H9 (cell line): ENCODE results near the gene CEP112. TPM values are rescaled to one million over a fixed set of nuclear protein-coding genes. Genes with fewer than 3 reads are reported as not detected.

Experiments
- DNase-seq: peaks from one replicate; pipeline ENCODE4 v3.0.0-alpha.2; 2017
- H2AFZ ChIP-seq: one replicate; pipeline ENCODE4 v1.6.1; 2013; ENCODE audit warnings: mild to moderate bottlenecking, low read length, control low read depth, moderate library complexity
- H2AK5ac ChIP-seq: 2 replicates; pipeline ENCODE4 v1.6.1; 2013; ENCODE audit warnings: low read length, control low read depth, mixed read lengths; ENCODE audit not compliant: insufficient read length
- H2BK120ac ChIP-seq: one replicate; pipeline ENCODE4 v1.6.1; 2013; ENCODE audit warnings: low read depth, mild to moderate bottlenecking, low read length, control low read depth, inconsistent platforms; ENCODE audit not compliant: poor library complexity, severe bottlenecking
- H2BK12ac ChIP-seq: 2 replicates; pipeline ENCODE4 v1.6.1; 2013; ENCODE audit warnings: low read length, control low read depth, mixed read lengths, low read depth; ENCODE audit not compliant: insufficient read length
- H2BK15ac ChIP-seq: 2 replicates; pipeline ENCODE4 v1.6.1; 2013; ENCODE audit warnings: low read depth, low read length, control low read depth
- H2BK20ac ChIP-seq: one replicate; pipeline ENCODE4 v1.6.1; 2013; ENCODE audit warnings: low read depth, mild to moderate bottlenecking, low read length, control low read depth, inconsistent platforms; ENCODE audit not compliant: poor library complexity, severe bottlenecking
- H2BK5ac ChIP-seq: 2 replicates; pipeline ENCODE4 v1.6.1; 2013; ENCODE audit warnings: low read length, control low read depth, mixed read lengths; ENCODE audit not compliant: insufficient read length
- H3K14ac ChIP-seq: 2 replicates; pipeline ENCODE4 v1.6.1; 2013; ENCODE audit warnings: low read length, control low read depth; ENCODE audit not compliant: insufficient read depth
- H3K18ac ChIP-seq: 2 replicates; pipeline ENCODE4 v1.6.1; 2013; ENCODE audit warnings: low read depth, mild to moderate bottlenecking, mixed read lengths, low read length, control low read depth; ENCODE audit not compliant: insufficient read length
- H3K23ac ChIP-seq: 2 replicates; pipeline ENCODE4 v1.6.1; 2013; ENCODE audit warnings: low read length, control low read depth, mixed read lengths, low read depth; ENCODE audit not compliant: insufficient read length
- H3K23me2 ChIP-seq: 2 replicates; pipeline ENCODE4 v1.6.1; 2013; ENCODE audit warnings: low read depth, mild to moderate bottlenecking, mixed read lengths, low read length, control low read depth; ENCODE audit not compliant: insufficient read length, poor library complexity, severe bottlenecking
- H3K27ac ChIP-seq: 2 replicates; pipeline ENCODE4 v1.5.1; 2013; ENCODE audit warnings: low read length, control low read depth, mixed read lengths, low read depth; ENCODE audit not compliant: insufficient read length
- H3K27me3 ChIP-seq: 2 replicates; pipeline ENCODE4 v1.6.1; 2013; ENCODE audit warnings: low read length, control low read depth, inconsistent platforms; ENCODE audit not compliant: insufficient read depth
- H3K4ac ChIP-seq: 2 replicates; pipeline ENCODE4 v1.6.1; 2013; ENCODE audit warnings: low read depth, mild to moderate bottlenecking, control low read depth, inconsistent platforms, low read length, moderate library complexity
- H3K4me1 ChIP-seq: 2 replicates; pipeline ENCODE4 v1.6.1; 2013; ENCODE audit warnings: low read length, control low read depth, inconsistent platforms; ENCODE audit not compliant: insufficient read depth
- H3K4me2 ChIP-seq: 2 replicates; pipeline ENCODE4 v1.6.1; 2013; ENCODE audit warnings: low read length, control low read depth, mixed read lengths; ENCODE audit not compliant: insufficient read length, insufficient read depth
- H3K56ac ChIP-seq: 2 replicates; pipeline ENCODE4 v1.6.1; 2013; ENCODE audit warnings: low read depth, mild to moderate bottlenecking, mixed read lengths, low read length, control low read depth; ENCODE audit not compliant: insufficient read length
- H3K79me1 ChIP-seq: 2 replicates; pipeline ENCODE4 v1.6.1; 2013; ENCODE audit warnings: low read depth, mild to moderate bottlenecking, moderate library complexity, low read length, control low read depth, inconsistent platforms; ENCODE audit not compliant: insufficient read depth, poor library complexity, severe bottlenecking
- H3K79me2 ChIP-seq: 2 replicates; pipeline ENCODE4 v1.6.1; 2013; ENCODE audit warnings: low read length, control low read depth, inconsistent platforms; ENCODE audit not compliant: insufficient read depth
- H3K9ac ChIP-seq: 2 replicates; pipeline ENCODE4 v1.6.1; 2013; ENCODE audit warnings: low read length, control low read depth, mixed read lengths; ENCODE audit not compliant: insufficient read length; ENCODE audit errors: extremely low read depth
- H3K9me3 ChIP-seq: one replicate; pipeline ENCODE4 v1.6.1; 2013; ENCODE audit warnings: low read depth, low read length, inconsistent platforms; ENCODE audit not compliant: control insufficient read depth
- H3T11ph ChIP-seq: one replicate; pipeline ENCODE4 v1.6.1; 2013; ENCODE audit warnings: mild to moderate bottlenecking, low read length, control low read depth, inconsistent platforms
- H4K20me1 ChIP-seq: one replicate; pipeline ENCODE4 v1.6.1; 2013; ENCODE audit not compliant: control insufficient read depth, insufficient read length, insufficient read depth
- H4K5ac ChIP-seq: 2 replicates; pipeline ENCODE4 v1.6.1; 2013; ENCODE audit warnings: low read depth, mild to moderate bottlenecking, mixed read lengths, low read length, control low read depth; ENCODE audit not compliant: insufficient read length
- H4K8ac ChIP-seq: replicated peaks from 2 replicates; pipeline ENCODE4 v1.6.1; 2013; ENCODE audit warnings: low read length, control low read depth, mixed read lengths, low read depth; ENCODE audit not compliant: insufficient read length
- H4K91ac ChIP-seq: 2 replicates; pipeline ENCODE4 v1.6.1; 2013; ENCODE audit warnings: low read depth, mild to moderate bottlenecking, moderate library complexity, mixed read lengths, low read length, control low read depth; ENCODE audit not compliant: insufficient read length
- H3K27ac Mint-ChIP-seq, 3 experiments: 2 replicates in 2 of 3; 3 replicates in 1 of 3; pipeline ENCODE4 v1.8.0; 2020 to 2021; ENCODE audit warnings: mixed read lengths in 3 of 3, mild to moderate bottlenecking in 1 of 3, moderate library complexity in 1 of 3
- H3K27me3 Mint-ChIP-seq: 2 replicates; pipeline ENCODE4 v1.8.0; 2021; ENCODE audit warnings: low read depth, mild to moderate bottlenecking, moderate library complexity, mixed read lengths
- H3K36me3 Mint-ChIP-seq, 3 experiments: 2 replicates in 2 of 3; 3 replicates in 1 of 3; pipeline ENCODE4 v1.8.0; 2020 to 2021; ENCODE audit warnings: low read depth in 3 of 3, mixed read lengths in 3 of 3; ENCODE audit not compliant: insufficient read depth in 1 of 3
- H3K4me1 Mint-ChIP-seq, 2 experiments: 2 replicates each; pipeline ENCODE4 v1.8.0; 2020; ENCODE audit warnings: mixed read lengths in 2 of 2
- H3K4me3 Mint-ChIP-seq, 2 experiments: 2 replicates in 1 of 2; 3 replicates in 1 of 2; pipeline ENCODE4 v1.8.0; 2020 to 2021; ENCODE audit warnings: mild to moderate bottlenecking in 2 of 2, mixed read lengths in 2 of 2, moderate library complexity in 1 of 2
- H3K9me3 Mint-ChIP-seq, 2 experiments: 2 replicates in 1 of 2; 3 replicates in 1 of 2; pipeline ENCODE4 v1.8.0; 2020; ENCODE audit warnings: mild to moderate bottlenecking in 2 of 2, mixed read lengths in 2 of 2, moderate library complexity in 1 of 2
- total RNA-seq: library from RNA; stranded (reverse); gene quantifications from 2 replicates; pipeline ENCODE4 v1.2.1, GENCODE V29; 2021
- TF ChIP-seq, protein P1 (sequence below): fragments of 200-600 bp; sonication (generic); conservative IDR thresholded peaks from 3 replicates; pipeline ENCODE4 v1.8.0; 2021; ENCODE audit warnings: antibody characterized with exemption, mild to moderate bottlenecking

CEP112 gene
- total RNA-seq, 1 experiment from 2014 or later: 5.4 TPM

DNA sequence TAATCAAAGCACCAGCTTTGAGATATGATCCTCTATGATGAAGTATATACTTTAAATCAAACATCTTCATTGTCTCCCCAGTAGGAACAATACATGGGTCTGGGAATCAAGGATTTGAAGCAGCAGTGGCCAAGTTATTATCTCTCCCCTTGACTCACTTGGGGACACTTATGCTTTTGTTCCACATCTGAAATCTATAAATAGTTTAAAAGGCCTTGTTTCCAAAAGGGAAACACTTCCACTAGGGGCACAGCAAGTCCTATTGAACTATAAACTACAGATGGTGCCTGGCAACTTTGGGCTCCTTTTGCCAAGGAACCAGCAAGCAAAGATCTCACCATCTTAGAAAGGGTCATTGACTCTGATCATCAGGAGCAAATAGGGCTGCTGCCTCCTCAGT lies 16.0 kb upstream of the CEP112 start:
- H3K23ac ChIP-seq: no peak overlapping the region
- H4K8ac ChIP-seq: no peak overlapping the region
- no peak overlapping the region for H2BK15ac ChIP-seq
- H3K4me2 ChIP-seq: no peak overlapping the region
- Mint-ChIP-seq H3K27me3 (peaks cover 3% of the 10 kb centered on the region), H3K9me3 (peaks cover 0 to 10% of the 10 kb centered on the region in 2 experiments; a peak in 3 of 5 replicates), H3K27ac (no peak overlapping the region), H3K36me3 (peaks cover 5 to 8% (median 8%) of the 10 kb centered on the region in 3 experiments; a peak in 4 of 7 replicates), H3K4me1 (peaks cover 8% of the 10 kb centered on the region in 2 experiments), H3K4me3 (no peak overlapping the region)
- no peaks in the 10 kb centered on the region for H3K79me1 ChIP-seq
- H3K18ac ChIP-seq: no peak overlapping the region
- TF ChIP-seq, protein P1, sequence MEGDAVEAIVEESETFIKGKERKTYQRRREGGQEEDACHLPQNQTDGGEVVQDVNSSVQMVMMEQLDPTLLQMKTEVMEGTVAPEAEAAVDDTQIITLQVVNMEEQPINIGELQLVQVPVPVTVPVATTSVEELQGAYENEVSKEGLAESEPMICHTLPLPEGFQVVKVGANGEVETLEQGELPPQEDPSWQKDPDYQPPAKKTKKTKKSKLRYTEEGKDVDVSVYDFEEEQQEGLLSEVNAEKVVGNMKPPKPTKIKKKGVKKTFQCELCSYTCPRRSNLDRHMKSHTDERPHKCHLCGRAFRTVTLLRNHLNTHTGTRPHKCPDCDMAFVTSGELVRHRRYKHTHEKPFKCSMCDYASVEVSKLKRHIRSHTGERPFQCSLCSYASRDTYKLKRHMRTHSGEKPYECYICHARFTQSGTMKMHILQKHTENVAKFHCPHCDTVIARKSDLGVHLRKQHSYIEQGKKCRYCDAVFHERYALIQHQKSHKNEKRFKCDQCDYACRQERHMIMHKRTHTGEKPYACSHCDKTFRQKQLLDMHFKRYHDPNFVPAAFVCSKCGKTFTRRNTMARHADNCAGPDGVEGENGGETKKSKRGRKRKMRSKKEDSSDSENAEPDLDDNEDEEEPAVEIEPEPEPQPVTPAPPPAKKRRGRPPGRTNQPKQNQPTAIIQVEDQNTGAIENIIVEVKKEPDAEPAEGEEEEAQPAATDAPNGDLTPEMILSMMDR: no peak
- no peaks in the 10 kb centered on the region; the same call in 1 of the 2 replicates for H3K79me2 ChIP-seq
- H2BK120ac ChIP-seq: no peak overlapping the region
- H2BK5ac ChIP-seq: no peak overlapping the region
- H3K27me3 ChIP-seq: no peaks in the 10 kb centered on the region
- H2BK20ac ChIP-seq: no peak overlapping the region
- no peak overlapping the region for H4K5ac ChIP-seq
- no peak for DNase-seq
- no peak overlapping the region for H3K27ac ChIP-seq
- no peak overlapping the region for H3K14ac ChIP-seq
- no peak overlapping the region for H3T11ph ChIP-seq
- H2BK12ac ChIP-seq: no peak overlapping the region
- peaks cover 8% of the 10 kb centered on the region for H3K9me3 ChIP-seq
- no peak overlapping the region for H3K9ac ChIP-seq
- no peak overlapping the region for H3K4ac ChIP-seq
- H3K56ac ChIP-seq: no peak overlapping the region
- no peaks in the 10 kb centered on the region for H3K4me1 ChIP-seq
- no peak overlapping the region for H4K91ac ChIP-seq
- no peak overlapping the region for H2AK5ac ChIP-seq
- no peak overlapping the region for H2AFZ ChIP-seq
- no peaks in the 10 kb centered on the region for H4K20me1 ChIP-seq
- H3K23me2 ChIP-seq: no peaks in the 10 kb centered on the region
